Esophagus squamous epithelium (tissue), 4 donors: ENCODE measurements around the gene POLE2.
"Not testable (repeated sequence)": the region's sequence is repeated elsewhere in the genome, so short reads cannot be mapped to it uniquely, and the experiment has no call there.

Source experiments
- POLR2A ChIP-seq, 4 donors: fragments of 450-650 bp; IDR thresholded peaks; one replicate each; pipeline ENCODE4 v1.6.1; 2017; ENCODE audit warnings: antibody characterized with exemption in 4 of 4, mild to moderate bottlenecking in 4 of 4, moderate library complexity in 3 of 4
- TF ChIP-seq, protein P1 (sequence below), 6 experiments: fragments of 450-650 bp in 4 of 6; fragments of 200-600 bp in 2 of 6; sonication (generic) in 2 of 6; IDR thresholded peaks; one replicate each; pipeline ENCODE4 v1.5.1; 2016 to 2019; ENCODE audit warnings: antibody characterized with exemption in 6 of 6, mild to moderate bottlenecking in 4 of 6, moderate library complexity in 4 of 6

DNA sequence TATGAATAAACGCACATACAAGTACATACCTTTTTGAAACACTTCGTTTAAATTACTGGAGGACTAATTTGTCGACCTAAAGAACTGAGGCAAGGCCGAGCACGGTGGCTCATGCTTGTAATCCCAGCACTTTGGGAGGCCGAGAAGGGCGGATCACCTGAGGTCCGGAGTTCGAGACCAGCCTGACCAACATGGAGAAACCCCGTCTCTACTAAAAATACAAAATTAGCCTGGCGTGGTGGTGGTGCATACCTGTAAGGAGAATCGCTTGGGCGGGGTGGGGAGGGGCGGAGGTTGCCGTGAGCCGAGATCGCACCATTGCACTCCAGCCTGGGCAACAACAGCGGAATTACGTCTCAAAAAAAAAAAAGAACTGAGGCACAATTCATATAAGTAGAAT is 68.7 kb downstream of the POLE2 start:
- TF ChIP-seq, protein P1, sequence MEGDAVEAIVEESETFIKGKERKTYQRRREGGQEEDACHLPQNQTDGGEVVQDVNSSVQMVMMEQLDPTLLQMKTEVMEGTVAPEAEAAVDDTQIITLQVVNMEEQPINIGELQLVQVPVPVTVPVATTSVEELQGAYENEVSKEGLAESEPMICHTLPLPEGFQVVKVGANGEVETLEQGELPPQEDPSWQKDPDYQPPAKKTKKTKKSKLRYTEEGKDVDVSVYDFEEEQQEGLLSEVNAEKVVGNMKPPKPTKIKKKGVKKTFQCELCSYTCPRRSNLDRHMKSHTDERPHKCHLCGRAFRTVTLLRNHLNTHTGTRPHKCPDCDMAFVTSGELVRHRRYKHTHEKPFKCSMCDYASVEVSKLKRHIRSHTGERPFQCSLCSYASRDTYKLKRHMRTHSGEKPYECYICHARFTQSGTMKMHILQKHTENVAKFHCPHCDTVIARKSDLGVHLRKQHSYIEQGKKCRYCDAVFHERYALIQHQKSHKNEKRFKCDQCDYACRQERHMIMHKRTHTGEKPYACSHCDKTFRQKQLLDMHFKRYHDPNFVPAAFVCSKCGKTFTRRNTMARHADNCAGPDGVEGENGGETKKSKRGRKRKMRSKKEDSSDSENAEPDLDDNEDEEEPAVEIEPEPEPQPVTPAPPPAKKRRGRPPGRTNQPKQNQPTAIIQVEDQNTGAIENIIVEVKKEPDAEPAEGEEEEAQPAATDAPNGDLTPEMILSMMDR (IDR thresholded peaks at IDR 0.05), result not testable (repeated sequence)
- TF ChIP-seq POLR2A (IDR thresholded peaks at IDR 0.05), result not testable (repeated sequence)
